HK-2 (cell line): ENCODE data around the gene TMEM256.
"Not testable (repeated sequence)": the region's sequence is repeated elsewhere in the genome, so short reads cannot be mapped to it uniquely, and the experiment has no call there.

Experiments
- DNase-seq: peaks from one replicate; pipeline ENCODE4 v3.0.0-alpha.2; 2018; ENCODE audit not compliant: unreplicated experiment

TMEM256 gene

GRCh38 chr17:7383742-7384488 is 20.0 kb downstream of the TMEM256 start:
- DNase-seq: no peak

- DNase-seq: no peak
Observed at GRCh38 chr17:7383371-7383741, 20.5 kb downstream of the TMEM256 start.

DNA sequence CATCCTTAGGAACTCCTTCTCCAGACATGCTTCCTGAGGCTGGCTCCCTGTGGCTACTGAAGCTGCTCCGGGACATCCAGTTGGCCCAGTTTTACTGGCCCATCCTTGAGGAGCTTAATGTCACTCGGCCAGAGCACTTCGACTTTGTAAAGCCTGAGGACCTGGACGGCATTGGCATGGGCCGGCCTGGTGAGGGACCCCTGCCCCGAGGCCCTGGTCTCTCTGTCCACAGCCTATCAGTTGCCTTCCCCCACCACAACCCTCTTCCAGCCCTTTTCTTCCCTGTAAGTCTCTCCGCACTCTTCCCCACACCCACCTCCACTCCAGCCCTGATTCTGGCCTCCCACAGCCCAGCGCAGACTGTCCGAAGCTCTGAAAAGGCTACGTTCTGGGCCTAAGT is 21.0 kb downstream of the TMEM256 start:
- no peak for DNase-seq

DNA sequence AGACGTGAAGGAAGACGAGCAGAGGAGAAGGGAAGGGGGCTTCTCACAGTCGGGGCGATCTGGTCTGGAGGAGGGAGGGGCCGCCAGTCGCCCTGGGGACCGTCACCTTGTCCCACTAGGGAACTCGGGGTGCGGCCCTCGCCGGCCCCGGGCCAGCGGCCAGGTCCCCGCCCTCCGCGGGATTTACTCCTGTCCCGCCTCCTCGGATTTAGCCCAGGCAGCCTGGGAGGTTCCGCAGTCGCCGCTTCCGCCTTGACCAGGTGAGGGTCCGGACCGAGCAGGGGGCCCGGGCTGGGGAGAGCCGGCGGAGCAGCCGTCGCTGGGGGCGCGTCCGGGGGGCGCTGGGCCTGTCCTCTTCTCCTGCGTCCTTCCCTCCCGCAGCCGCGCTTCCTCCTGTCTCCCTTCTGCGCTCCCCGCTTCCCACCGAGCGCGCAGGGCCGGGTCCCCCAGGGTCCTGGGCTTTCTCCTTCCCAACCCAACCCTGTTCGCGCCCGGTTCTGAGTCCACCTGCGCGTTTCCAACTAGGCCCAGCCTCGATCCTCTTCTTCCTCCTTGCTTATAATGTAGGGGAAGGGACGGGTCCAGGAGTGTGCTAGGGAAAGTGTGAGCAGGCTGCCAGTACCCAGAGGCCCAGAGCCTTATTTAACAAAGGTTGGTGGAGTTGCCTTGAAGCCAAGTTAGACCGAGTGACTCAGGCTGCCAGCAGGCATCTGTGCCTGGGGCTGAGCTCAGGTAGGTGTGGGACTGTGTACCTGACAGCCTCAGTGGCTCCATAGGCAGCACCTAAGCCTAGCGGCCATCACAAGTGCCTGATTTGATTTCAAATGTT is 22.8 kb downstream of the TMEM256 start, which contains the start of gene TNK1:
TNK1 (plus strand) TSS at position 235 of the 829 bp plus-strand sequence. CDS start 1,838 bp downstream, outside the sequence.
- peak; percentile 64 for DNase-seq

DNA sequence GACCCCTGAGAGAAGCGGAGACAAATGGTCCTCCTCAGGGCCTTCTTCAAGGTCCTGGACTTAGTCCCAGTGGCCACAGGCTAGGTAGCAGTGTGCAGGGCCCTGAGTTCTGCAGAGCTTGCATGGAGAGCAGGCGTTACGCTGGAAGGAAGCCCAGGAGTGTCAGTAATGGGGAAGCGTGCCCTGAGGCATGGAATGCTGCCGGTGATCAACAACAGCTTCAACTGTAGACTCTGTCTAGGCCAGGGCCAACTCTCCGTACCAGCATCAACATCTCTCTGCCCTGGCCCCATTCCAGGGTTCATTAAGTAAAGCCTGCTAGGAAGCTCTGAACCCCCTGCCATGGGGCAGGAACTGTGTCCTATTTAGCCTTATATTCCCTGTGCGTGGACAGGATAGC is 23.6 kb downstream of the TMEM256 start:
- DNase-seq: no peak

DNA sequence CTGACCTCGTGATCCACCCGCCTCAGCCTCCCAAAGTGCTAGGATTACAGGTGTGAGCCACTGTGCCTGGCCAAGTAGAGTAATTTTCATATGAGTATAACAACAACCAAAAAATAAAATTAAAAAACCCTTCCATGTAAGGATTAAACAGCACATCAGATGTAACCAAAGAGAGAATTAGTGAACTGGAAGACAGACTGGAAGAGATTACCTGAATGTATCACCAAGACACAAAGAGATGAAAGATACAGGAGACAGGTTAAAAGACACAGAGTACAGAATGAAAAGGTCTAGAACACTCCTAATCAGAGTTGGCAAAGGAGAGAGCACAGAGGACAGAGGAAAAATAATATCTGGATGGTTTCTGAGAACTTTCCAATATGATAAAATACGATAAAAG is 24.8 kb downstream of the TMEM256 start:
- DNase-seq: no peak

GRCh38 chr17:7374353-7374752 is 29.5 kb downstream of the TMEM256 start:
- DNase-seq: no peak

GRCh38 chr17:7370853-7371252 is 33.0 kb downstream of the TMEM256 start:
- DNase-seq: no peak

- no peak for DNase-seq
Observed at GRCh38 chr17:7369825-7370224, 34.1 kb downstream of the TMEM256 start.

DNA sequence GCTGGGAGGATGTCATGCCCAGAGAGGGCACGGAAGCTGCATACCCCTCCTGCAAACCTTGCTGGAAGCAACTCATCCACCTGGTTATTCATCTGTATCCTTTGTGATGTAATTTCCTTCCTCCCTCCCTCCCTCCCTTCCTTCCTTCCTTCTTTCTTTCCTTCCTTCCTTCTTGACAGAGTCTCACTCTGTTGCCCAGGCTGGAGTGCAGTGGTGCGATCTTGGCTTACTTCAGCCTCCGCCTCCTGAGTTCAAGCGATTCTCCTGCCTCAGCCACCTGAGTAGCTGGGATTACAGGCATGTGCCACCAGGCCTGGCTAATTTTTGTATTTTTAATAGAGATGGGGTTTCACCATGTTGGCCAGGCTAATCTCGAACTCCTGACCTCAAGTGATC is 35.3 kb downstream of the TMEM256 start:
- not testable (repeated sequence) for DNase-seq

DNA sequence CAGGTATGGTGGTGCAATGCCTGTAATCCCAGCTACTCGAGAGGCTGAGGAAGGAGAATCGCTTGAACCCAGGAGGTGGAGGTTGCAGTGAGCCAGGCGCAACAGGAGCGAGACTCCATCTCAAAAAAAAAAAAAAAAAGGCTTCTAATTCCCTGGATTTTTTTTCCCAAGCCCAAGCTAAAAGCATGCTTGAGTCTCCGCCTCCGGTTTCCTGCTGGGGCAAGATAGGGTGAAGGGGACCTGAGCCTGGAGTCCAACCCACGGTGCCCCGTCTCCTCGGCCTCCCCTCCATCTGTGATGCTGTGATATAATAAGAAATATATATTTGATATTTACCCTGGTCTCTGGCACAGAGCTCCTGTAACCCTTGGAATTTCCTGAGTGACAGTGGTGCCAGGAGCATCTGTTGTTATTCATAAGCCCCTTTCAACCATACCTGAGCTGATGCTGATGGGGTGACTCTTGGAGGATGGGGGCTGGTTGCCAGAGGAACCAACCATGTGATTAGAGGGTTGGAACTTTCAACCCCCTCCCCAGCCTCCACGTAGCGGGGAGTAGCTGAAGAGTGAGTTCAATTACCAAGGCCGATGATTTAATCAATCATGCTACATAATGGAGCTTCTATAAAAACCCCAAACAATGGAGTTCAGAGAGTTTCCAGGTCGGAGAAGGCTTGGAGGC is 35.8 kb downstream of the TMEM256 start:
- no peak for DNase-seq

GRCh38 chr17:7367083-7367482 is 36.8 kb downstream of the TMEM256 start:
- no peak for DNase-seq

GRCh38 chr17:7365963-7366362 is 37.9 kb downstream of the TMEM256 start:
- DNase-seq: not testable (repeated sequence)

GRCh38 chr17:7363311-7363710 is 40.6 kb downstream of the TMEM256 start:
- no peak for DNase-seq

DNA sequence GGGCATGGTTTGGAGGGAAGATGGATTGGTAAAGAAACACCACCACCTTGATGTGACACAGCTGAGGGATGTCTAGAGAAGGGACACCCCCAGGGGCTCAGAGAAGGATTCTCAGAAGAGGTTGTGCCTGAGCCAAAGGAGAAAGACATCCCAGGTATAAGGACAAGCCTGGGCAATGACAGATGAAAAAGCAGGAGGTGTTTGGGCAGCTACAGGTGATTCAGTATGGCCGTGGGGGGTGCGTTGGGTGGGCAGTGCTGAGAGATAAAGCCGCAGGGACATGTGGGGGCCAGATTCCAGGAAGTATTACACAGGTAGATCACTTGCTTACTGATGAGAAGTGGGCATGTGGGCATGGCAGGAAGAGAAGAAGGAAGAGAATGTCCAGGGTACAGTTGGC is 42.0 kb downstream of the TMEM256 start:
- no peak for DNase-seq

- DNase-seq: no peak
Observed at GRCh38 chr17:7357381-7357780, 46.5 kb downstream of the TMEM256 start.

GRCh38 chr17:7356756-7357155 is 47.1 kb downstream of the TMEM256 start:
- DNase-seq: no peak

- peak; percentile 85 for DNase-seq
Observed at GRCh38 chr17:7356072-7356549, 47.8 kb downstream of the TMEM256 start.

GRCh38 chr17:7355573-7355972 is 48.3 kb downstream of the TMEM256 start:
- no peak for DNase-seq

DNA sequence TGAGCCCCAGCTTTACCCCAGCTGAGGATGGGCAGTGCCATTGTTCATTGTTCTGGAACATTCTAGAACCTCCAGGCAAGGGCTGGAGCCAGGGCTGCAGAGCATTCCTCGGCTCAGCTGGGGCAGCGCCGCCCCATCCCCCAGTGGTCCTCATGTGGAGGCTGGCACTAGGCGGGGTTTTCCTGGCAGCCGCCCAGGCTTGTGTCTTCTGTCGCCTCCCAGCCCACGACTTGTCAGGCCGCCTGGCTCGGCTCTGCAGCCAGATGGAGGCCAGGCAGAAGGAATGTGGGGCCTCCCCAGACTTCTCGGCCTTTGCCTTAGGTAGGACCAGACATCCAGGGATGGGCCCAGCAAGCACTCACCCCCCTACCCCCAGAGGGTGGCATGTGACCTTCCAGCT is 48.8 kb downstream of the TMEM256 start, which contains the start of gene TMEM95:
TMEM95 (plus strand) TSS at position 104 of the 400 bp plus-strand sequence; CDS start at position 153, 49 bp downstream.
- peak; percentile 68 for DNase-seq

DNA sequence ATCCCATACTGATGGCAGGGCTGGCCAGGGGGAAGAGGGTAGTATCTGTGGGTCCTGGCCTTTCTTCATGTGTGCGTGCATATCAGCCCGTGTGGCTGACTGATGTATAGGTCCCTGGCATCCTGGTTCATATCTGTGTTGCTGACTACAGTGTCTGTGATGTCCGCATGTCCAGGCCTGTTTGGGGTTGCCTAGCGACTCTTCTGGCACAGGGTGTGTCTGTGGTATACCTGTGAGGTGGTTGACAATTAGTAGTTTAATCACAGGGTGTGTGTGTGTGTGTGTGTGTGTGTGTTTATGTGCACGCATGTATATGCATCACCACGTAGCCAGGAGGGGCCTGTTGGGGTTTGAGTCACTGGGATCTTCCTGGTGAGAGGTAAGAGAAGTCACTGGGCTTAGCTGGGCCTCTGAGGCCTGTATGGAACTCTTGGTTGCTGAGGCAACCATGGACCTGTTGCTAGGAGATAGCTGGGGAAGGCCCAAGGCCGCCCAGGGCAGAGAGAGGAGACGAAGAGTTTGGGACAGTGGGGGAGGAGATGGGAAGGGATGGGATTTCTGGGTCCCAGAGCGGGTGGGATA is 49.5 kb downstream of the TMEM256 start:
- no peak for DNase-seq
